ENCODE measurements around the gene CCDC40.

- TF ChIP-seq CTCF (IDR thresholded peaks at IDR 0.05) (no peak), EP300 (IDR thresholded peaks at IDR 0.05) (no peak), POLR2A (IDR thresholded peaks at IDR 0.05) (no peak)
Measured at GRCh38 chr17:80104956-80105375, 68.5 kb downstream of the CCDC40 start.
